Stimulated activated CD8-positive, alpha-beta memory T cell treated with anti-CD3 and anti-CD28 coated beads, Interleukin-7, amount 100 ng/mL, for 4 hours (primary cell): ENCODE measurements around the gene C9orf50.

Experiments used
- DNase-seq, 2 donors: peaks; one replicate each; pipeline ENCODE4 v3.0.0-alpha.2; 2020; ENCODE audit warnings: low read depth in 2 of 2

C9orf50 gene

GRCh38 chr9:129591916-129592315, 29.0 kb downstream of the C9orf50 start:
- DNase-seq, result no peak

GRCh38 chr9:129590466-129590865, 30.4 kb downstream of the C9orf50 start:
- no peak for DNase-seq

- no peak for DNase-seq
Observed at GRCh38 chr9:129587487-129588262, 33.2 kb downstream of the C9orf50 start.

GRCh38 chr9:129586685-129587084, 34.2 kb downstream of the C9orf50 start:
- DNase-seq, result no peak

GRCh38 chr9:129586245-129586644, 34.7 kb downstream of the C9orf50 start:
- DNase-seq, result no peak

- no peak for DNase-seq
Observed at GRCh38 chr9:129585352-129585751, 35.5 kb downstream of the C9orf50 start.

GRCh38 chr9:129584136-129584535, 36.8 kb downstream of the C9orf50 start:
- peak in 1 of 2 donors; percentile 32 for DNase-seq

GRCh38 chr9:129583308-129584038, 37.4 kb downstream of the C9orf50 start:
- no peak for DNase-seq

GRCh38 chr9:129582855-129583254, 38.0 kb downstream of the C9orf50 start:
- no peak for DNase-seq

- DNase-seq, result no peak
Observed at GRCh38 chr9:129581505-129582189, 39.3 kb downstream of the C9orf50 start.

GRCh38 chr9:129580211-129580915, 40.5 kb downstream of the C9orf50 start:
- peak in 1 of 2 donors; percentile 38 for DNase-seq

- DNase-seq, result no peak
Observed at GRCh38 chr9:129579294-129579693, 41.6 kb downstream of the C9orf50 start.

- DNase-seq, result no peak
Observed at GRCh38 chr9:129576546-129577543, 44.1 kb downstream of the C9orf50 start.

GRCh38 chr9:129575818-129576217, 45.1 kb downstream of the C9orf50 start:
- no peak for DNase-seq

GRCh38 chr9:129574911-129575585, 45.9 kb downstream of the C9orf50 start:
- no peak for DNase-seq

GRCh38 chr9:129573977-129574376, 46.9 kb downstream of the C9orf50 start:
- DNase-seq, result no peak

GRCh38 chr9:129572517-129572916, 48.4 kb downstream of the C9orf50 start:
- no peak for DNase-seq

GRCh38 chr9:129572052-129572425, 48.9 kb downstream of the C9orf50 start:
- no peak for DNase-seq

GRCh38 chr9:129571298-129572051, 49.4 kb downstream of the C9orf50 start:
- DNase-seq, result no peak
